GM12872 (cell line): Measurements from ENCODE around the gene AMACR.

Experiments
- CTCF ChIP-seq: IDR thresholded peaks from 3 replicates; pipeline ENCODE4 v1.5.1; 2011; ENCODE audit warnings: low read depth, mild to moderate bottlenecking, low read length, moderate library complexity; ENCODE audit not compliant: insufficient read depth

The AMACR gene

GRCh38 chr5:34013547-34013946 is 5.7 kb upstream of the AMACR start:
- no peak for TF ChIP-seq CTCF

GRCh38 chr5:34012791-34013190 is 4.9 kb upstream of the AMACR start:
- TF ChIP-seq CTCF = no peak

- no peak for TF ChIP-seq CTCF
These were observed 3.7 kb upstream of the AMACR start for GRCh38 chr5:34011536-34011935.

GRCh38 chr5:34009610-34010009 is 1.8 kb upstream of the AMACR start:
- TF ChIP-seq CTCF = no peak

- TF ChIP-seq CTCF = no peak
These were observed 952 bp upstream of the AMACR start for GRCh38 chr5:34008802-34009201.

GRCh38 chr5:34007201-34007620 is 639 bp downstream of the AMACR start:
- no peak for TF ChIP-seq CTCF

- TF ChIP-seq CTCF = no peak
These were observed 2.2 kb downstream of the AMACR start for GRCh38 chr5:34005681-34006080.

GRCh38 chr5:34005211-34005610 is 2.6 kb downstream of the AMACR start:
- TF ChIP-seq CTCF = no peak
